NCI-H2196 (cell line): ENCODE measurements around the gene F2RL1.
"Not testable (repeated sequence)": the region's sequence is repeated elsewhere in the genome, so short reads cannot be mapped to it uniquely, and the experiment has no call there.

Experiments
- DNase-seq: peaks from one replicate; lab custom pipeline; 2025; ENCODE audit not compliant: unreplicated experiment; lab: John Stamatoyannopoulos, UW

Gene F2RL1

GRCh38 chr5:76805821-76806505 is 12.9 kb upstream of the F2RL1 start:
- no peak for DNase-seq

DNA sequence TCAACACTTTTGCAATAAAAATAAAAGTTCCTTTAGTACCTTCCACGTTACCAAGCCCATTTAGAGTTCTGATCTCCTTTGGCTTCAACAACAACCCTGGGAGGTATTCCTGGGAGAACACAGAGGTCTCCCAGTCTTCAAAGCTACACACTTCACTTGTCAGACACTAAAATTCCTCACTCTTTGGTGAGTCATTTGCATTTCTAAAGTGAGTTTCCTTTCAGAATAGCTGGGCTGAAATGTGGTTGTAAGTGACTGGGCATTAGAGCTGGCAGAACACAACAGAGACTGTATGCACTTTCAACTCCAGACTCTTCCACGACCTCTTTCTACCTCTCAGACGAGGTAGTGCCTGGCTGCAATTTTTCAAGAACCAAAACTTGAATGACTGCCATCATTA is 11.5 kb upstream of the F2RL1 start:
- DNase-seq, result no peak

DNA sequence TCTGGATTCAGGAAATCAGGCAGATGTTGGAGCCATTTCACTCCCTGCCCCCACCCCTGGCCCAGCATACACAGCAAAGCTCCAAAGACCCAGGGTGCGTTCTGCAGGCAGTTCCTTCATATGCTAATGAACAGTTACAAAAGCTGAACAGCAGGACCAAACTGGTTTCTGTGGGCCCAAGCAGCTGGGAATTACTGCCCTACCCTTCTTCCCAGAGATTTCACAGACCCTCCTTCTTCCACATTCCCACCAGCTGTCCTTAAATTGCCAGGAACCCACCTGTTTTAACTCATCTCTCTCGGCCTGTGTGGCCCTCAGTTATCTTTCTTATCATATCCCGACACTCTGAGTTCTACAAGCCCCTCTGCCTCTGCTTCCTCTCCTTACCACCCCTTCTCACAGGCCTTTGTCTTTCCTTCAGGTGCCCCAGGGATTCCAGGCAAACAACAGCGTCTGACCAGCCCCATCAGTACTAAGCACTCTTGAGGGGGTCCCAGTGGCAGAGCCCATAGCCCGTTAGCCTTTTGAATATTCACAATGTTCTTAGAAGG is 10.6 kb upstream of the F2RL1 start:
- no peak for DNase-seq

- no peak for DNase-seq
Observed at GRCh38 chr5:76809141-76809540, 9.7 kb upstream of the F2RL1 start.

DNA sequence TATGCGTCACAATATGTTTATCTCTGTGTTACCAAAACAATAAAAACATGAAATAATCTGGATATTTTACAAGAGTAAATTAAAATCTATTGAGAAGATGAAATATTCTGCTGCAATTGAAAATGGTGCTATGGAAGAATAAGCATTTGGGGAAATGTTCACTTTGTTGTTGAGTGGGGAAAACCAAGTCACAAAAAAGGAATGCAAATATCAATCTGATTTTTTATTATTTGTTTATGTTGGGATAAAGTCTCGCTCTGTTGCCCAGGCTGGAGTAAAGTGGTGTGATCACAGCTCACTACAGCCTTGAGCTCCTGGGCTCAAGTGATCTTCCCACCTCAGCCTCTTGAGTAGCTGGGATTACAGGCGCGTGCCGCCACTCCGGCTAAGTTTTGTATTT is 8.6 kb upstream of the F2RL1 start:
- no peak for DNase-seq

DNA sequence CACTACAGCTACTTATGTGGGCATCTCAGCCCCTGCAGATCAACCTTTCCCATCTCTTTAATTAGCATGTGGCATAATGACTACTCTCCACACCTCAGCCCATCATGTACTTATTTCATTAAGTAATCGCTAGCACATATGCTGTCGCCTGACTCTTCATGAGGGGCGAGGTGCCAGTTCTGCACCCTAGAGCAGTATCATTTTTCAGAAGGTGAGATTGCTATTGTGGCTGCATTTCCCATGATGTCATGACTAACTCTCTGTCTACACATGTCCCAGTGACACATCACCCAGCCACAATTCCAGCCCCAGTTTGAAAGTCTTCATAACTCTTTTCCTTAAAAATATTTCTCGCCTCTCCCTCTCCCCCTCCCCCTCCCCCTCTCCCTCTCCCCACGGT is 7.6 kb upstream of the F2RL1 start:
- DNase-seq, result no peak

DNA sequence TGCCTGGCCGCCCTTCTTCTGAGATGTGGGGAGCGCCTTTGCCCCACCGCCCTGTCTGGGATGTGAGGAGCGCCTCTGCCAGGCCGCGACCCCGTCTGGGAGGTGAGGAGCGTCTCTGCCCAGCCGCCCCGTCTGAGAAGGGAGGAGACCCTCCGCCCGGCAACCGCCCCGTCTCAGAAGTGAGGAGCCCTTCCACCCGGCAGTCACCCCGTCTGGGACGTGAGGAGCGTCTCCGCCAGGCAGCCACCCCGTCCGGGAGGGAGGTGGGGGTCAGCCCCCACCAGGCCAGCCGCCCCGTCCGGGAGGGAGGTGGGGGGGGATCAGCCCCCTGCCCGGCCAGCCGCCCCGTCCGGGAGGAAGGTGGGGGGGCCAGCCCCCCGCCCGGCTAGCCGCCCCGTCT is 6.6 kb upstream of the F2RL1 start:
- DNase-seq, result not testable (repeated sequence)

DNA sequence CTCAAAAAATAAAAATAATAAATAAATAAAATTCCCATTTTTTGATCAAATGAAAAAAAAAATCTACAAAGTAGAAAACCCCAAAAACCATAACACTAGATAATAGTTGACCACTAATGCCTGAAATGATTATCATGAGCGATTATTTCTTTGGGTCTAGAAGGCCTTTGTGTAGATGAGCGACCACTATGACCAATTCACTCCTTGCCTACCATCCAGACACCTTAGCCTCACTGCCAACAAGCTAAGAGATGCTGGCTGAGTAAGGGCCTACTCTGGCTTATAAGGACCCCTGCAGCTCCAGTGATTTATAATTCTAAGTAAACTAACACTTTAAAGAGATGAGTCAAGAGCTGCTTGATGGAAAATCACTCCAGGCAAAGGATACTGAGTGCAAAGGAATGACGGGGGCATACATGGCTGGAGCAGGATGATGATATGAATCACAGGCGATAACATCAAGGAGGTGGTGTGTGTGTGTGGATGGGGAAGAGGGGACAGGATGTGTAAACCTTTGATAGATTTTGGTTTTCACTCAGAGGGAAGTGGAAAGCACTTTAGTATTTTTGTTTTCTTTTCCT is 4.8 kb upstream of the F2RL1 start:
- DNase-seq, result no peak

- DNase-seq, result no peak
Observed at GRCh38 chr5:76816110-76816831, 2.6 kb upstream of the F2RL1 start.

GRCh38 chr5:76819851-76820525 is 1.2 kb downstream of the F2RL1 start:
- DNase-seq, result no peak

DNA sequence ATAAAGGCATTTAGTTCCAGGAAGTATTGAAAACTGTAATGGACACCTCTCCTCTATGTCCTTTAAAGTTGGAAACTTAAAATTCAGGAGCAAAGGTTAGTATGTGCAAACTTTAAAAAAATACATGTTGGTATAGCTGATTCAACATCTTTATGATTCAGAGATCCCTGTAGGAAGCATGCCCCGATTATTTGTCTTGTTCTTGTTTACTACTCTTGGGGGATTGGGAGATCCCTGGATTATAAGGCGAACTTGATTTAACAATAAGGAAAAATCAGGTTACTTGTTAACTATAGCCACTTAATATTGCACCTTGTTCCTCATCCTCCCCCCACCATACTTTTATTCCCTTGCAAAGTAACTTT is 1.7 kb downstream of the F2RL1 start:
- no peak for DNase-seq

GRCh38 chr5:76821136-76821535 is 2.3 kb downstream of the F2RL1 start:
- DNase-seq, result no peak

DNA sequence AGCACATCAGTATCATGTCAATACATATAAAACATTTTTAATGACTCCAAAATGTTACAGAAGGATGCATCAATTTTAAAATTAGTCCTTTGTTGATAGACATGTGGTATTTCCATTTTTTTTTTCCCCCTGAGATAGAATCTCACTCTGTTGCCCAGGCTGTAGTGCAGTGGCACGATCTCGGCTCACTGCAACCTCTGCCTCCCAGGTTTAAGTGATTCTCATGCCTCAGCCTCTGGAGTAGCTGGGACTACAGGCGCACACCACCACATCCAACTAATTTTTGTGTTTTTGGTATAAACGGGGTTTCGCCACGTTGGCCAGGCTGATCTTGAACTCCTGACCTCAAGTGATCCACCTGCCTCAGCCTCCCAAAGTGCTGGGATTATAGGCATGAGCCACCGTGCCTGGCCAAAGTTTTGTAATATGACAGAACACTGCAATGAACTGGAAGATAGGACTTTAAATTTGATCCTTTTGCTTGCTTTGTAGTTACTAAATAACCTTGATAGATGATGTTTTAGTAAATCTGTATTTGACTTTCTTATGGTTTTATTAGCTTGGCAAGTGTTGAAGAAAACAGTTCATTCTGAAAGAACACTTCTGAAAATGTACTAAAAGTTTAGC is 3.4 kb downstream of the F2RL1 start:
- not testable (repeated sequence) for DNase-seq

- DNase-seq, result not testable (repeated sequence)
Observed at GRCh38 chr5:76826416-76826815, 7.6 kb downstream of the F2RL1 start.

DNA sequence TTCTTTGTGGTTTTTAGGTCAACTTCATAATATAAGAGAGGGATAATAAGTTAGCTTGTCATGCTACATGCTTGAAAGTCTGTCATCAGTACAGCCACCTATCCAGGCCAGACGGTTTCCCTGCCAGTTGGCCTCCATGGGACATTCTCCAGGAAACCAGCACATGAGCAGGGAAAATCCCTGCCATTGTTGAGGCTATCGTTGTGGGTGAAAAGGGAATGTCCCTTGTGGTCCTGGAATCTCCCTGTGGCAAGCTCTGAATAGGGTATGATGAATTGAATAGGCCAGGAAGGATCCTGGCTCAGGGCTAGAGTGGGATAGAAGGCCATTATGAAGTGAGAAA is 12.3 kb downstream of the F2RL1 start:
- DNase-seq, result no peak

- no peak for DNase-seq
Observed at GRCh38 chr5:76836181-76836580, 17.4 kb downstream of the F2RL1 start.

DNA sequence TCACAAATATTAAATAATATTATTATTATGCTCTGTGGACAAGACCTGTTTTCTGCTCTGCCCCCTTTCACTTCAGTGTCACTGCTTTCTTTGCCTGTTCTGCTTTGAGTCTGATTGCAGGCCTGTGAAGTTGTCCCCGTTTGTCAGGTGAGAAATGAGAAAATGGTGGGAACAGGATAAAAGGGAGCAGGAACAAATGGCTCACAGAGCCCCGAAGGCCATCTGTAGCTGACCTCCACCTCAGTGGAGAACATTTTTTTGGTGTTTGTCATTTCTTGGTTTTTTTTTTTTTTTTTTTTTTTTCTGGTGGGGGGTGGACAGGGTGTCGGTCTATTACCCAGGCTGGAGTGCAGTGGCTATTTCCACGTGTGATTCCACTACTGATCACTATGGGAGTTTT is 17.8 kb downstream of the F2RL1 start:
- DNase-seq, result no peak

DNA sequence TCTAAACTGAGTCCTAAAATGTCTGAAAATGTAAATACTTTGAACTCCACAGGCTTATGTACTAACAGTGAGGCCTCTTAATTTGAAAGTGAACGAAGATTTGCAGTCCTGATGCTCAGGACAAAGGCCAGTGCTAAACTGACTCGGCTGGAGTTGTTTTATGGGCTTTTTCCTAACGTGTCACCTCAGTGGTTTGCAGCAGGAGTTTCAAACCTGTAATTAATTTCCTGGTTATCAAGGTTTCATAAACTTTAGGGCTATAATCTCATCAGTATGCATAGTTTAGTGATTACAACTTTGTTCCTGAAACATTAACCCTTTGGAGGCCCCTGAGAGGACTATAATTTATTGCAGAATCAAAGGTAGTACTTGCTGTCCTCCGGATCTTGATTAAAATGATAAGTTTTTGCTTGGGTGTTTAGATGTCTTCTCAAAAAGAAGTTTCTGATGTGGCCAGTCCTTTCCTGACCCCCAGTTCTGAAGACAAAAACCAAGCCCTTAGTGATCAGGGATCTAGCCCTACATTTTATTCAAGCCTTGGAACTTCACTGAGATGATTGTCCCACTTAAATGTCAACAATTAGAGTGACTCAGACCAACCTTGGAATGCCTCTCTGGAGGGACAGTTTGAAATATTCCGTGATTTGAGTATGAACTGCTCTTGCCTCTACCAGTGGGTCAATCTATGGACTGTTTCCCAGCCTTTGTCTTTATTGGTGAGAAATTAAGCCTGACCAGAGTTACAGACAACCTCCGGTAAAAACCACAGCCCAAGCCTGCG is 19.8 kb downstream of the F2RL1 start:
- DNase-seq, result no peak

GRCh38 chr5:76841361-76841760 is 22.5 kb downstream of the F2RL1 start:
- DNase-seq, result no peak

- DNase-seq, result no peak
Observed at GRCh38 chr5:76845890-76846289, 27.1 kb downstream of the F2RL1 start.
